ENCODE measurements around the gene MAN2A2.

MAN2A2 gene

DNA sequence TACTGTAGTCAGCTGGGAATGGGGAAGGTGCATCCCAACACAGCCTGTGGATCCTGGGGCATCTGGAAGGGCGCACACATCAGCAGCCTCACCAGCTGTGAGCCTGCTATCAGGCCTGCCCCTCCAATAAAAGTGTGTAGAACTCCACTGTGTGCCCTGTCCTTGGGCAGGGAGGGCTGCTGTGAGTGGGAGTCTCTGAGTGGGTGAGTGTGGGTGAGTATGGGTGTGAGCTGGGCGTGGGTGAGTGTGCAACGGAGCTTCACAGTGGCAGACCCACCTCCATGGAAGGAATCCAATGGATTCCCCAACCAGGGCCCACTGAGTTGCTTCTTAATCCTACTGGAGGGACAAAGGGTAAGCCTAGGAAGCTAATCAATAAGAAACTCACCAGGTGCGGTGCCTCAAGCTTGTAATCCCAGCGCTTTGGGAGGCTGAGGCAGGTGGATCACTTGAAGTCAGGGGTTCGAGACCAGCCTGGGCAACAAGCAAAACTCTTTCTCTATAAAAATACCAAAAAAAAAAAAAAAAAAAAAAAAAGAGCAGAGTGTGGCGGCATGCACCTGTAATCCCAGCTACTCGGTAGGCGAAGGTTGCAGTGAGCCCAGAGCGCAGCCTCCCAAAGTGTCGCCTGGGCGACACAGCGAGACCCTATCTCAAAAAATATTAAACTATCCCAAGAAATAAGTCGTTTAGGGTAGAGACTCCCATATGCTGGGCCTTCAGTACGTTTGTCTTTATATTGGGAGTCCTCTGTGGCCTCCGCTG lies 51.0 kb downstream of the MAN2A2 start:
- peak overlapping the region; percentile 96; the same call in 1 of the 2 replicates for H3K4me3 ChIP-seq (ENCODE audit: low read depth, low read length)
- DNase-seq (ENCODE audit: low read depth), result no peak
- no peak for TF ChIP-seq CTCF (IDR thresholded peaks at IDR 0.05; ENCODE audit: low read depth, low read length, missing control alignments)

DNA sequence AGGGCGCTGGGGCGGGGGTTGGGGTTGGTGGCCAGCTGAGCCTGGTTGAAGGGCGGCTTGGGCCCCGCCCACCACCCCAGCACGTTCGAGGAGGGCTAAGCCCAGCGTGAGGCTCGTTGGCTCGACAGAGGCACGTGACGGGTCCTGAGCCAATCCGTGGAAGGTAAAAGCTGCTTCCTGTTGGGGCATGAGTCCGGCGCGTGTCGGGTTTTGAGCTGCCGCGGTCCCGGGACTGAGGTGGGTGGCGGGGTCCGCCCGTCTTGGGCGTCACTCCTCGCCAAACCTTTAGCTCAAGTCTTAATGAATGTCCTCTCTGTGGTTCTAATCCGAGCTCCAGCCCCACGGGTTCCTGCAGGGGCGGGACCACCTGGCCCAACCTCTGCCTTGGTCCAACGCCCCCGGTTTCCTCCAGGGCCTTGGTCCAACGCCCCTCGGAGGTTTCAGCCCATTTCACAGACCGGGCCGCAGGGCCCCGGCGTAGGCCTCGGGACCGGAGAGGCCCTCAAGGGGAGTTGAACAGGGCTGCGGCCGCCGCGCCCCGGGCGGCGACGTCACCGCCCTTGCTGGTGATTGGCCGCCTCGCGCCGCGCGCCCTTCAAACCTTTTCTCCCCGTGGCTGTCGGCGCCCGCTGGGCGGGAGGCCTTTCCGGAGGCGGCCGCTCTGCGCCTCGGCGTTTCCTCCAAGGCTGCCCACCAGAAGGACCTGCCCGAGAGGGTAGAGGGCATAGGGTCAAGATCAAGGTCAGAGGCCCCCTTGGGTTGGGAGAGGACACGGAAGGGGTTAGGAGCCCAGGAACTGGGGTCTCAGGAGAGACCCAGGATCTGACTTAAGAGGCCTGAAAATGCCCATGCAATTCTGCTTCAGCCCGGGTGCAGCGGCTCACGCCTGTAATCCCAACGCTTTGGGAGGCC lies 51.9 kb downstream of the MAN2A2 start, which contains the start of gene RCCD1:
TSS of gene RCCD1 (plus strand) at position 173 of the 912 bp plus-strand sequence. CDS start 1,851 bp downstream, outside the sequence.
- H3K4me3 ChIP-seq (ENCODE audit: low read depth, low read length), result peak within 1 kb of the TSS; percentile 96
- no peak for TF ChIP-seq CTCF (IDR thresholded peaks at IDR 0.05; ENCODE audit: low read depth, low read length, missing control alignments)
- peak; percentile 89 for DNase-seq (ENCODE audit: low read depth)

DNA sequence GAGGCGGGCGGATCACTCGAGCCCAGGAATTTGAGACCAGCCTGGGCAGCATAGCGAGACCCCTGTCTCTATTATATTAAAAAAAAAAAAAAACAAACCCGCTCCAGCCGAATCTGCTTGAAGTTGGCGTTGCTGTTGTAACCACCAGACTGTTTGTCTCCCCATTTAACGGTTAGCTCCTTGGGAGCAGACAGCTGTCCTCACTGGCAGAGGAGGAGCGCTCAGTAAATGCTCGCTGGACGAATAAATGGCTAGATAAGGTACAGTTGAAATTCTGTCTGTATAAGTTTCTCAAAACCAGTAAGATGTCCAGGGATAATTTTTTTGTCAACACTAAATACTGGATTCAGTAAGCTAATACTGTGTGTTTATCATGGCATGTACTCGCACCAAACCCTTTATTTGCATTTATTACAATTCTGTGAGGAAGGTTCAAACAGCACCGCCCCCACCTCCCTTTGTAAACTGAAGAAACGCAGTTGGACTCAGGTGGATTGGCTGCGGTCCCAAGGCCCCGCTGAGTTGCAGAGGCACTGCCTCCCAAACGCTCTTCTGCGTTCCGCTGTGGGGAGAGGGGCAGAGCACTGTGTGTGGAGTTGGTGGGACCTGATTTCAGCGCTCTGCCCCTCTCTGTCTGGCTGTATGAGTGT lies 52.6 kb downstream of the MAN2A2 start:
- H3K4me3 ChIP-seq (ENCODE audit: low read depth, low read length), result peak overlapping the region; percentile 96
- DNase-seq (ENCODE audit: low read depth), result no peak

DNA sequence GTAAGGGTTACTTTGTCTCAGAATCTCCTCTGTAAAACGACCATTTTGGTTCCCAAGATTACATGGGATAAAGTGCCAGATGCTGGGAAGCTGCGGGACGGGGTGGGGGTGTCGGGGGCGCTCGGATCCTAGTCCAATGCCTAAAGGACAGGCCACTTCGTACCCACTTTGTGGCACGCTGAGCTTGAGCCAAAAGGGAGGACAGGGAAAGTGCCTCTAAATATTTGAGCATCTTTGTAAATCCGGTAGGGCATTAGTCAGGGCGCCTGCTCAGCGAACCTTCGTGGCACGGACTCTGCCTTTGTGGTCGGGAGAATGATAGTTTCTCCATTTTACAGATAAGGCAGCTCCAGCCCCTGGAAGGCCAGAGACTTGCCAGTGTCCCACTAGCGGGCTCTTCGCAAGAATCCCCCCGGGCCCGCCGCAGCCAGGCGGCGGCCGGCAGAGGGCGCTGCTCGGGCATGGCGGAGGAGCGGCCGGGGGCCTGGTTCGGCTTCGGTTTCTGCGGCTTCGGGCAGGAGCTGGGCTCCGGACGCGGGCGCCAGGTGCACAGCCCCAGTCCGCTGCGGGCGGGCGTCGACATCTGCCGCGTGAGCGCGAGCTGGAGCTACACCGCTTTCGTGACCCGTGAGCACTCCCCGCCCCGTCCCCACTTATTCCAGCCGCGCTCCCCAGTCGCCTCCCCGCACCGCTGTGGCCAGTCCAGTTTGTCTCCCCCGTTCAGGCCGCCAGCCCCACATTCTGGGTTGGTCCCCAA lies 53.4 kb downstream of the MAN2A2 start:
- peak; percentile 93 for TF ChIP-seq CTCF (IDR thresholded peaks at IDR 0.05; ENCODE audit: low read depth, low read length, missing control alignments)
- no peak for DNase-seq (ENCODE audit: low read depth)

More for the DNA sequence above, 52.6 kb downstream of the MAN2A2 start:
- no peak for TF ChIP-seq CTCF (IDR thresholded peaks at IDR 0.05; ENCODE audit: low read depth, low read length, missing control alignments)

GRCh38 chr15:90957031-90957790 lies 54.1 kb downstream of the MAN2A2 start:
- H3K4me3 ChIP-seq (ENCODE audit: low read depth, low read length), result peak overlapping the region; percentile 96
- no peak for DNase-seq (ENCODE audit: low read depth)
- no peak for TF ChIP-seq CTCF (IDR thresholded peaks at IDR 0.05; ENCODE audit: low read depth, low read length, missing control alignments)

More for the DNA sequence above, 53.4 kb downstream of the MAN2A2 start:
- peak overlapping the region; percentile 96 for H3K4me3 ChIP-seq (ENCODE audit: low read depth, low read length)
